ENCODE results near the gene ZSCAN21.

- TF ChIP-seq CTCF (conservative IDR thresholded peaks at IDR 0.05; ENCODE audit: low read depth, low read length) (no peak), EZH2phosphoT487 (IDR thresholded peaks at IDR 0.05; ENCODE audit: borderline replicate concordance, low read length) (no peak)
These were observed 26.0 kb upstream of the ZSCAN21 start for GRCh38 chr7:100023526-100023925.
